ENCODE measurements around the gene DTL.

GRCh38 chr1:212147581-212148033, 112.1 kb downstream of the DTL start:
- TF ChIP-seq GATA3 (IDR thresholded peaks at IDR 0.05; ENCODE audit: low read depth, low read length) (no peak), GATA2 (IDR thresholded peaks at IDR 0.05; ENCODE audit: low read depth, low read length) (no peak)

Measured in SH-SY5Y (cell line).